GM12891 (cell line): Measurements from ENCODE around the gene PSG1.
"Not testable (repeated sequence)": the region's sequence is repeated elsewhere in the genome, so short reads cannot be mapped to it uniquely, and the experiment has no call there.

Experiments used
- DNase-seq: peaks from one replicate; pipeline ENCODE4 v3.0.0; 2011; ENCODE audit warnings: low spot score; ENCODE audit not compliant: insufficient read length
- FAIRE-seq: peaks from 2 replicates; lab custom pipeline; 2011; peaks lifted over from hg19 to GRCh38; lab: Jason Lieb, UNC
- PAX5 ChIP-seq: IDR thresholded peaks from 2 replicates; pipeline ENCODE4 v1.6.1; 2011; ENCODE audit warnings: low read length, moderate library complexity, mild to moderate bottlenecking; ENCODE audit not compliant: insufficient read depth, severe bottlenecking
- POLR2A ChIP-seq: IDR thresholded peaks from 2 replicates; pipeline ENCODE4 v1.6.1; 2011; ENCODE audit warnings: low read depth, low read length, control low read depth
- POLR2AphosphoS5 ChIP-seq: IDR thresholded peaks from 2 replicates; pipeline ENCODE4 v1.6.1; 2011; ENCODE audit warnings: low read depth, low read length, control low read depth
- POU2F2 ChIP-seq: IDR thresholded peaks from 2 replicates; pipeline ENCODE4 v1.6.1; 2011; ENCODE audit warnings: low read depth, mild to moderate bottlenecking, control low read depth, low read length, moderate library complexity
- SPI1 ChIP-seq: IDR thresholded peaks from 2 replicates; pipeline ENCODE4 v1.6.1; 2011; ENCODE audit warnings: low read depth, low read length, control low read depth
- TAF1 ChIP-seq: IDR thresholded peaks from 2 replicates; pipeline ENCODE4 v1.6.1; 2011; ENCODE audit warnings: low read depth, low read length, control low read depth

PSG1 gene

DNA sequence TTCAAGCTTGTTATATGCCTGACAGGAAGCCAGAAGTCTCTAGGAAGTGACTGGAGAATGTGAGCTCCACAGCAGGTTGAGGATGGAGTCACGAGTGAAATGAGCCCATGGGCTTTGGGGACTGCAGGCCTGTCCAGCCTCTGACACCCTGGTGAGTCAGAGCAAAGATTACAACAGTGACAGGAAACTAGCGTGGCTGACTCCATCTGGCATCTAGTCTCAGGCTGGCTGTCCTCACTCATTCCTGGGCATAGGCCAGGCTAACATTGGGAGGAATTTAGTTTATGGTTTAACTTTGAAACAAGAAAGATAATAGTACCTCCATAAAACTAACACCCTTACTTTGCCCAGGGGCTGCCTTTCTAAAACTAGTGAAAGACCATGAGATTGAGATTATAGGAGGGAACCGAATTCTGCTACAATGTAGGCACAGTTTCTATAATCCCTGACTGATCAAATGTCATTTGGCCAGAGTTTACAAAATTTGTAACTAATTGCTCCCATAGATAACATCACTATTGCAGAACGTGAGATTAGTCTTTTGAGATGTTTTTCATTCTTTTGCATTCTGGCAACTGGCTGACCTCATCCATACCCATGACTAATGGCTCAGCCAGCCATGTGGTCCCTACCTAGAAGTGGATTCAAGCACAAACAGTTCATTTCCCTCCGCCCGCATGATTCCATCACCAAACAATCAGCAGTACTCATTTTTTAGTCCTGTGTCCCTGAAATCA, 28.4 kb downstream of the PSG1 start:
- DNase-seq (no peak), FAIRE-seq (no peak)
- TF ChIP-seq PAX5 = no peak
- TF ChIP-seq TAF1 = no peak
- TF ChIP-seq POLR2AphosphoS5 = no peak
- TF ChIP-seq POLR2A = no peak
- no peak for TF ChIP-seq POU2F2
- TF ChIP-seq SPI1 = no peak

DNA sequence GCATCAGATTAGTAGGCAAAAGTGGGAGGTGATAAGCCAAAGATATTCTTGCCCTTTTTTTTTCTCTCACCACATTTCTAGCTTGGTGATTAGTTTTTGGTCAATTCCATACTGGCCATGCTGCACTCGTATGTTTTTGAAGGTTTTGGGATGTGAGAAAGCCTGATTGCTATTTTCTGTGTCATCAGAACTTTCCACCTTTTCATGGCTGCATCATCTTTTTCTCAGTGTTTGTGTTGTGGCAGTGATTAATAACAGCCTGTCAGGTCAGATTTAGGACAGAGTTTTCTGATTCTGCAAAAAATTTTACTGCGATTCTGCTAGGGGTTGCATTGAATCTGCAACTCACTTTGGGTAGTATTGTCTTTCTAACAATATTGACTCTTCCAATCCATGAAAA, 32.9 kb downstream of the PSG1 start:
- TF ChIP-seq SPI1 = no peak
- no peak for TF ChIP-seq POLR2AphosphoS5
- TF ChIP-seq PAX5 = no peak
- no peak for TF ChIP-seq POU2F2
- TF ChIP-seq TAF1 = no peak
- TF ChIP-seq POLR2A = no peak
- FAIRE-seq (no peak), DNase-seq (no peak)

DNA sequence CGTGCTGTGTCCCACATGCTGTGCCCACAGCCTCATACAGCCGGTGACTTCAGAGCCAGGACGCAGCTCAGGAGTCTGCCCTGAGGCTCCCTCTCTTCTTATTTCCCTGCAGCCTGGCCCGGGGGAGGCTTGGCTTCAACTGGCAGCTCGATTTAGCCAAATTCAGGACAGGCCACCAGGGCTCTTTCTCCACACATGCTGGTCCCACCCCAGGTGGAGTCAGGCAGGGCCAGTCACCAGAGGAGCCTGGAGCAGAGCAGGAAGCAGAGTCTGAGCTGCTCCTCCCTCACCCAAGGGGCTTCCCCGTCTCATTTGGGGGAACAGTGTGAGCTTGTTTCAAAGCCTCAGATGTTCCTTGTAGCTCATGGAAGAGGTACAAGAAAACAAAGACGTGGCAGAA, 35.9 kb downstream of the PSG1 start:
- not testable (repeated sequence) for FAIRE-seq, DNase-seq

DNA sequence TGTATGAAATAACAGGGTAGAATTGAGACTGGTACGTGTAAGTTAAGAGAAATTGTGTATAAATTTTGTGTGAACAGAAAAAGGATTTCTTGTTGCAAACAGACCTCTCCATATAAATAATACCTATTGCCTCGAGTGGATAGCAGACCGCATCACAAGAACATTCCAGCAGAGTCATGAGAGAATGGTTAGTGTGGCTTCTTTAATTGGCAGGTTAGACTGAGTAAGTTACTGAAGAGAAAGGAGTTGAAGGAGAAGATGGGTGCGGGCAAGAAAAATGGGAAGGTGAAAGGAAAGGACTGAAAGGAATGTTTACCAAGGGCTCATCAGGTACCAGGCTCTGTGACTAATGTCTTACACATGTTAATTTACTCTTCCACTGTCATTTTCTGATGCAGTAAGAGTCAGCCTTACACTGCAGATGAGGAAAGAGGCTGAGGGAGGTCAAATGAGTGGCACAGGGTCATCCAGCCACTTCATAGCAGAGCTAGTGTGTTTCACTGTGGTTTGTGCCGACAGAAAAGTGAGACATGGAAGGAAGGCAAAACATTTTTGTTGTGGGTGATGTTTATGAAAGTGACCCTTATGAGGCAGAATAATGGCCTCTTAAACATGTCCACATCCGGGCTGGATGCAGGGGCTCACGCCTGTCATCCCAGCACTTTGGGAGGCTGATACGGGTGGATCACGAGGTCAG, 46.6 kb downstream of the PSG1 start:
- FAIRE-seq, DNase-seq: not testable (repeated sequence)

DNA sequence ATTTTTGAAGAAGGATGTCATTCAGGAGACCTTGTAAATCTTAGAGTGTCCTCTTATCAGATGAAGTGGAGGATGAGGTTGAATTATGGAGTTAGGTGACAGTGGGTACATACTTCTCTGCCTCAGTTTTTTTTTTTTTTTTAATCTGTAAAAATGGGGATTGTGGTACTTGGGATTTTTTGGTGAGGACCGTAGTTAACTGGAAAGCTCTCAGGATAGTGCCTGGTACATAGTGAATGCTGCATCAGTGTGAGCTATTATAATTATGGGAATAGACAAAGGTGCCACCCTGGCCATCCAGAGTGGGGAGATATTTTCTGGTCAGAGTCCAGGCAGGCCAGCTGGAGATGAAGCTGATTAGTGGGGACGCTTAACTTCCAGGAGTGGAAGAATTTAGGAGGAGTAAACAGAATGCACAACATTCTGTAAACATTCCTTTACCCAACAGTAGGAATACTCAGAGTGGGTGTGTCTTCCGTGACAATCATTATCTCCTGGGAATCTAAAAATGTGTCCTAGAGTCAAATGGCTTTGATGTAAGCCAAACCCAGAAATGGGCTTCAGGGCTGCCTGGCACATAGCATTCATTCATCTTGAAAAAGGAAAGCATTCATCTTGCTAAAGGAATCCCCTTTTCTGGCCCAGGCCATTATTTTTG, 47.4 kb downstream of the PSG1 start:
- not testable (repeated sequence) for FAIRE-seq, DNase-seq

DNA sequence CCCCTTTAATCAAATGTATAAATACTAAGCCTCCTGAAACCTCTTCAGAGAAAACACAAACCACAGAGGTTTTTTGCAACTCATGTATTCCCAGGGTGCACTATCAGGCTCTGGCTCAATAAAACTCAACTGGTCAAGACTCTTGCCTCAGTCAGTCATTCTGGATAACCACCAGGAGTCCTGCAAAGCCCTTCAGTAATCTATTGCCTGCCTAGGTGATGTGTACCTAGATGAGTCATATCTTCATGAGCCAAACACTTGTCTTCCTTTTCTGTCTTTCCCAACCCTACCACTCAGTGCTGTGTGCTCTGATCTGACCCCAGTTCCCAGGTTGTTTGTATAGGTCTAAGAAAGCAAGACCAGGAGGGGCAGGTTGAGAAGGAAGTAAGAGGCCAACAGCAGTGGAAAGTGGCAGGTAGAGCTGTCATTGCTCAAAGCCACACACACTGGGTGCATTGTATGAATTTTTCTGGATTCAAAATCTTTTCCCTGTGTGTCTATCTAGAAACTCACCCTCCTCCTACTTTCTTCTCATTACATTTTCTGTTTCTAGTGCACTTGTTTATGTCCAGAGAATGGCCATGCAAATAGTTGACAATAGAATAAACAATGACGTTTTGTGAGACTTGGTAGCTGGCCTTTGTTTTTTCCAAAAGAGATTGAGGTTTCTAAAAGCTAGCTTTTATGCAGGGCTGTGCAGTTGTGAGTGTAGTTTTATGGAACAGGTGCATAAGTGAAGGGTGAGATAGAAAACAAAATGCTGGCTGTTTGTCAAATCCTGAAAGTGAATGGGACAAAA, 48.1 kb downstream of the PSG1 start:
- no peak for FAIRE-seq
- DNase-seq = no peak
- TF ChIP-seq POLR2A = no peak
- TF ChIP-seq SPI1 = no peak
- TF ChIP-seq TAF1 = no peak
- no peak for TF ChIP-seq POU2F2
- TF ChIP-seq PAX5 = no peak
- TF ChIP-seq POLR2AphosphoS5 = no peak

DNA sequence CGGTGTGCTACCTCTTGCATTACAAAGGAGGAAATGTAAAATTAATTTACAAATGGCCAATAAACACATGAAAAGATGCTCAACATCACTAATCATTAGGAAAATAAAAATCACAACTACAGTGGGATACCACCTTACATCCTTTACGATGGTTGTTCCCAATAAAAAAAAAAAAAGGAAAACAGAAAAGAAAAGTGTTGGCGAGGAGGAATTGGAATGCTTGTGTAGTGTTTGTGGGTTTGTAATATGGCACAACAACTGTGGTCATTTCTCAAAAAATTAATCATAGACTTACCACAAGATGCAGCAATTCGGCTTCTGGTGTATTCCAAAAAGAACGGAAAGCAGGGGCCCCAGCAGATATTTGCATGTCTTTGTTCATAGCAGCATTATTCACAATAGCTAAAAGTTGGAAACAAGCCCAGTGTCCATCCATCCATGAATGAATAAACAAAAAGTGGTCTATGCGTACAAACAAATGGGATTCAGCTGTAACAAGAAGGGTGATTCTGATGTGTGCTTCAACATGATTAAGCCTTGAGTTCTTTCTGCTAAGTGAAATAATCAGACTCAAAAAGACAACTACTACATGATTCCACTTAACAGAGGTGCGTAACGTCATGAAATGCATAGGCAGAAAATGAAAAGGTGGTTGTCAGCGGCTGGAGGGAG, 58.1 kb downstream of the PSG1 start:
- DNase-seq, FAIRE-seq: not testable (repeated sequence)

DNA sequence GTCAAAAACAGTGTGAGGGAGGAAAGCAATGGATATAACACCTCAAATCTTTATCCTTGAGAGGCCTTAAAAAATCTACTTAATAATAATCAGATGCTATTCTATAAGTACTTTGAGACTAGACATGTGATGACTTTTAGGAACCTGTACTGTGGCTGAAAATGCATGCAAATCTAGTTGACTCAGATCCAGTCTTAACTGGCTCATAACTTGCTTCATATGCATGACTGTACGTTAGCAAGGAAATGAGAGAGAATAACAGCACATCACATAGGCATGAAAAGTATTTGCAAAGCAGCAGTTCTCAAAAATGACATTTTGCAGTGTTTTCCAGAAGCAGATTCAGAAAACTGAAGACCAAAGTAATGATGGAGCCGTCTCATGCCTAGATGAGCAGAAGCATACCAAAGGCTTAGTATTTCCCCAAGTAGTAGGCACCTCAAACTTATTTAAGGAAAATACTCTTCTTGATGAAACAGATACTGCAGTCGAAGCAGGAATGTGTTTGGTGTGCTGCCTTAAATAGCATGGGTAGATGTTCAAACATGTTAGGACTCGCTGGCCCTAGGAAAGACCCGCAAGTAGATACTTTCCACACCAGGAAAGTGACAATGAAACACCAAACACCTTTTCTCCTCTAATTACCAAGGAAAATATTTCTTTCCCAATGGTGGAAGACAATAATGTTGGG, 59.4 kb downstream of the PSG1 start:
- DNase-seq, FAIRE-seq: not testable (repeated sequence)

DNA sequence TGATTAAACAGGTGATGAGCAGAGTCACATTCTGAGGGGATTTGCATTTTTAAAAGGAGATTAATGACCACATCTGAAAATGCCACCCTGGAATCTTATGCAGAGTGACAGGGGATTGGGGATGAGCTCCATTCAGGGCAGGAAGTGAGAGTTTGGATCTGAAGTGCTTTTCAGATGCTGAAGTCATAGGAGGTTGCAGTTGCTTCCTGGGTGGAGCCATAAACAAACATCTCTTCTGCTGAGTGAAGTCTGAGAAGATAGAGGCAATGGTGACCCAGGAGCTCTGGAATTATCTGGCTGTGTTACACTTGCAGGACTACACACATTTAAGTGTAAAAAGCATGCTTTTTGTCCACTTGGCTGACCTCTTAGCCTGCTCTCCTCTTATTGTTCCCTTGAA, 62.6 kb downstream of the PSG1 start:
- no peak for FAIRE-seq
- no peak for DNase-seq

More for the DNA sequence above, 62.6 kb downstream of the PSG1 start:
- no peak for TF ChIP-seq POLR2AphosphoS5
- no peak for TF ChIP-seq PAX5
- TF ChIP-seq TAF1 = no peak
- TF ChIP-seq SPI1 = no peak
- TF ChIP-seq POLR2A = no peak
- no peak for TF ChIP-seq POU2F2
